HG03039 (cell line): ENCODE data around the gene PTPRD.
"Not testable (repeated sequence)": the region's sequence is repeated elsewhere in the genome, so short reads cannot be mapped to it uniquely, and the experiment has no call there.

ENCODE experiments used
- ATAC-seq: cut with Tn5 transposase; IDR thresholded peaks from one replicate; pipeline ENCODE4 v1.9.1; 2021; ENCODE audit warnings: mild to moderate bottlenecking, moderate library complexity; ENCODE audit not compliant: unreplicated experiment

PTPRD gene

GRCh38 chr9:8719833-8720486 is 1892.8 kb downstream of the PTPRD start:
- ATAC-seq, result no peak

GRCh38 chr9:8718121-8718725 is 1894.6 kb downstream of the PTPRD start:
- no peak for ATAC-seq

GRCh38 chr9:8717146-8717545 is 1895.7 kb downstream of the PTPRD start:
- no peak for ATAC-seq

GRCh38 chr9:8715788-8716187 is 1897.0 kb downstream of the PTPRD start:
- ATAC-seq, result no peak

GRCh38 chr9:8713811-8714165 is 1899.0 kb downstream of the PTPRD start:
- ATAC-seq, result no peak

- no peak for ATAC-seq
Measured at GRCh38 chr9:8713149-8713810, 1899.5 kb downstream of the PTPRD start.

GRCh38 chr9:8709731-8710130 is 1903.1 kb downstream of the PTPRD start:
- ATAC-seq, result no peak

GRCh38 chr9:8708728-8709127 is 1904.1 kb downstream of the PTPRD start:
- no peak for ATAC-seq

- no peak for ATAC-seq
Measured at GRCh38 chr9:8706998-8707397, 1905.8 kb downstream of the PTPRD start.

- ATAC-seq, result no peak
Measured at GRCh38 chr9:8706531-8706930, 1906.3 kb downstream of the PTPRD start.

- ATAC-seq, result no peak
Measured at GRCh38 chr9:8705861-8706260, 1906.9 kb downstream of the PTPRD start.

GRCh38 chr9:8703904-8704303 is 1908.9 kb downstream of the PTPRD start:
- ATAC-seq, result no peak

- ATAC-seq, result no peak
Measured at GRCh38 chr9:8701904-8702303, 1910.9 kb downstream of the PTPRD start.

- ATAC-seq, result not testable (repeated sequence)
Measured at GRCh38 chr9:8697565-8697964, 1915.2 kb downstream of the PTPRD start.

GRCh38 chr9:8696516-8696915 is 1916.3 kb downstream of the PTPRD start:
- no peak for ATAC-seq

GRCh38 chr9:8694983-8695588 is 1917.7 kb downstream of the PTPRD start:
- ATAC-seq, result no peak

GRCh38 chr9:8693464-8693863 is 1919.3 kb downstream of the PTPRD start:
- ATAC-seq, result no peak

- no peak for ATAC-seq
Measured at GRCh38 chr9:8686516-8686915, 1926.3 kb downstream of the PTPRD start.

GRCh38 chr9:8685825-8686224 is 1927.0 kb downstream of the PTPRD start:
- ATAC-seq, result no peak

- ATAC-seq, result no peak
Measured at GRCh38 chr9:8684978-8685708, 1927.7 kb downstream of the PTPRD start.

- no peak for ATAC-seq
Measured at GRCh38 chr9:8683496-8683895, 1929.3 kb downstream of the PTPRD start.
